C4-2B (cell line): Measurements from ENCODE around the gene AFAP1L1.

Source experiments
- CTCF ChIP-seq: fragments of 450-650 bp; conservative IDR thresholded peaks from 2 replicates; pipeline ENCODE4 v1.5.1; 2017; ENCODE audit warnings: mild to moderate bottlenecking
- ZFX ChIP-seq: fragments of 450-650 bp; IDR thresholded peaks from 2 replicates; pipeline ENCODE4 v1.6.1; 2017

GRCh38 chr5:149383399-149383798, 111.7 kb downstream of the AFAP1L1 start:
- TF ChIP-seq CTCF (no peak), ZFX (no peak)
